ENCODE results near the gene MED23.

The MED23 gene

GRCh38 chr6:131568726-131569125 is 59.3 kb downstream of the MED23 start:
- no peak for DNase-seq (ENCODE audit: low read depth)
- TF ChIP-seq CTCF (IDR thresholded peaks at IDR 0.05; ENCODE audit: low read depth, low read length) (no peak), POLR2A (IDR thresholded peaks at IDR 0.05; ENCODE audit: extremely low read depth, insufficient read length) (no peak), MYC (IDR thresholded peaks at IDR 0.05; ENCODE audit: low read depth, low read length) (no peak)
- TF ChIP-seq, protein P1, sequence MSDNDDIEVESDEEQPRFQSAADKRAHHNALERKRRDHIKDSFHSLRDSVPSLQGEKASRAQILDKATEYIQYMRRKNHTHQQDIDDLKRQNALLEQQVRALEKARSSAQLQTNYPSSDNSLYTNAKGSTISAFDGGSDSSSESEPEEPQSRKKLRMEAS (IDR thresholded peaks at IDR 0.05; ENCODE audit: low read depth, low read length), result no peak
- no peak overlapping the region for H3K4me3 ChIP-seq (ENCODE audit: low read depth, low read length)

GRCh38 chr6:131565056-131565455 is 63.0 kb downstream of the MED23 start:
- H3K4me3 ChIP-seq (ENCODE audit: low read depth, low read length), result no peak overlapping the region
- TF ChIP-seq, protein P1 (IDR thresholded peaks at IDR 0.05; ENCODE audit: low read depth, low read length), result no peak
- no peak for TF ChIP-seq CTCF (IDR thresholded peaks at IDR 0.05; ENCODE audit: low read depth, low read length)
- TF ChIP-seq MYC (IDR thresholded peaks at IDR 0.05; ENCODE audit: low read depth, low read length), result no peak
- TF ChIP-seq POLR2A (IDR thresholded peaks at IDR 0.05; ENCODE audit: extremely low read depth, insufficient read length), result no peak
- DNase-seq (ENCODE audit: low read depth), result no peak

DNA sequence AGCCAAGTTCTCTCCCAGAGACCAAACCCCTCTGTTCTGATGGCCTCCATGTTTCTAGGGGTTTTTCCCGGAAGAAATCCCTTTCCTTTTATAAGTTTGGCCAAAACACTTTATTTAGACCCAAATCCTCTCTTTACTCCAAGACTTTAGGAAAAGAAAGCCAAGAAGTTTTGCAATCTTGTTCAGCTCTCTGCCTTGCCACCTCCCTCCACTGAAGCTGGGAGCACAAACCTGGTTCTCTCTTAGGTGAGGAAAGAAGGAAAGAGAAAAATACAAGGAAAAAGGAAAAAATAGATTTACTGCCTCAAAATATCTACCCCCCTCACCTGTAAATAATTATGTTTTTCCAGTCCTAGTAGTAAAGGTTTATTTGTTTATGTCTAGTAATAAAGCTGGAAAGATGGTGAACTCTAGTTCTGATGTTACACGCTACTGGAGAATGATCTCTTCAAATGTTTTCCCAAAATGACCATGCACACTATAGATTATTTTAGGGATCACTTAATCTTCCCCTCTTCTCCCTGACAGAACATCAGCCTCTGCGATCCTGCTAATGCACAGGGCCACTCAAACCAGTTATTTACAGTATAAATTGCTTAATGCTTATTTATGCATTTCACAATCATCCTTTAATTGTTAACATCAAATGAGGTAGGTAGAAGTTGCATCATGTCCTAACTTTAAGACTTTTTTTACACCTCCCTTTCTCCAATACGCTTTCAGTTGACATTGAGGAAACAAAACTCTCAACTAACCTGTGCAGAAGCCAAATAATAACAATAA is 65.9 kb downstream of the MED23 start:
- no peak for TF ChIP-seq MYC (IDR thresholded peaks at IDR 0.05; ENCODE audit: low read depth, low read length)
- TF ChIP-seq CTCF (IDR thresholded peaks at IDR 0.05; ENCODE audit: low read depth, low read length), result no peak
- no peak for TF ChIP-seq POLR2A (IDR thresholded peaks at IDR 0.05; ENCODE audit: extremely low read depth, insufficient read length)
- TF ChIP-seq, protein P1 (IDR thresholded peaks at IDR 0.05; ENCODE audit: low read depth, low read length), result no peak
- no peak overlapping the region for H3K4me3 ChIP-seq (ENCODE audit: low read depth, low read length)
- no peak for DNase-seq (ENCODE audit: low read depth)

GRCh38 chr6:131558922-131559321 is 69.1 kb downstream of the MED23 start:
- H3K4me3 ChIP-seq (ENCODE audit: low read depth, low read length), result no peak overlapping the region
- DNase-seq (ENCODE audit: low read depth), result no peak
- TF ChIP-seq CTCF (IDR thresholded peaks at IDR 0.05; ENCODE audit: low read depth, low read length) (no peak), MYC (IDR thresholded peaks at IDR 0.05; ENCODE audit: low read depth, low read length) (no peak), POLR2A (IDR thresholded peaks at IDR 0.05; ENCODE audit: extremely low read depth, insufficient read length) (no peak)
- TF ChIP-seq, protein P1 (IDR thresholded peaks at IDR 0.05; ENCODE audit: low read depth, low read length), result no peak

GRCh38 chr6:131555992-131556391 is 72.0 kb downstream of the MED23 start:
- no peak overlapping the region for H3K4me3 ChIP-seq (ENCODE audit: low read depth, low read length)
- no peak for DNase-seq (ENCODE audit: low read depth)
- TF ChIP-seq, protein P1 (IDR thresholded peaks at IDR 0.05; ENCODE audit: low read depth, low read length), result no peak
- TF ChIP-seq MYC (IDR thresholded peaks at IDR 0.05; ENCODE audit: low read depth, low read length), result no peak
- no peak for TF ChIP-seq POLR2A (IDR thresholded peaks at IDR 0.05; ENCODE audit: extremely low read depth, insufficient read length)
- TF ChIP-seq CTCF (IDR thresholded peaks at IDR 0.05; ENCODE audit: low read depth, low read length), result no peak
